Glutamatergic neuron (in vitro differentiated cells): ENCODE data around the gene PKP2. TPM values are rescaled to one million over a fixed set of nuclear protein-coding genes. Genes with fewer than 3 reads are reported as not detected.
A peak's percentile ranks its signal among the peaks of the same experiment; 100 is the strongest.

Source experiments
- DNase-seq: peaks from one replicate; pipeline ENCODE4 v3.0.0; 2022
- H3K27ac Mint-ChIP-seq: one replicate; pipeline ENCODE4 v1.8.0; 2020; ENCODE audit warnings: mild to moderate bottlenecking, mixed read lengths, inconsistent platforms; ENCODE audit not compliant: unreplicated experiment
- H3K27me3 Mint-ChIP-seq: one replicate; pipeline ENCODE4 v1.8.0; 2020; ENCODE audit warnings: mild to moderate bottlenecking, moderate library complexity, mixed read lengths, inconsistent platforms; ENCODE audit not compliant: unreplicated experiment
- H3K36me3 Mint-ChIP-seq: one replicate; pipeline ENCODE4 v1.8.0; 2020; ENCODE audit warnings: mild to moderate bottlenecking, mixed read lengths, inconsistent platforms; ENCODE audit not compliant: unreplicated experiment
- H3K4me1 Mint-ChIP-seq: one replicate; pipeline ENCODE4 v1.8.0; 2020; ENCODE audit warnings: mild to moderate bottlenecking, low read depth, mixed read lengths, inconsistent platforms; ENCODE audit not compliant: unreplicated experiment
- H3K4me3 Mint-ChIP-seq: one replicate; pipeline ENCODE4 v1.8.0; 2020; ENCODE audit warnings: mild to moderate bottlenecking, mixed read lengths, inconsistent platforms; ENCODE audit not compliant: unreplicated experiment
- H3K9me3 Mint-ChIP-seq: one replicate; pipeline ENCODE4 v1.8.0; 2020; ENCODE audit warnings: mild to moderate bottlenecking, moderate library complexity, mixed read lengths, inconsistent platforms; ENCODE audit not compliant: unreplicated experiment
- CTCF ChIP-seq: fragments of 200-600 bp; sonication (generic); IDR thresholded peaks from one replicate; pipeline ENCODE4 v1.5.0; 2021; ENCODE audit not compliant: partially characterized antibody, unreplicated experiment
- long read RNA-seq: library from polyadenylated mRNA; unstranded; transcript quantifications from one replicate; pipeline ENCODE4 v2.0.0, GENCODE V29; 2020; ENCODE audit not compliant: unreplicated experiment
- total RNA-seq: library from RNA; stranded (reverse); fragmentation: NEBNext Ultra II Directional; extraction: Animal tissue kit (Norgen Biotek cat#: 25700); gene quantifications from one replicate; pipeline ENCODE4 v1.2.1, GENCODE V29; 2021; ENCODE audit not compliant: unreplicated experiment

The PKP2 gene
- 2.5 TPM for total RNA-seq
- long read RNA-seq = 0 reads

GRCh38 chr12:32896432-32897280 lies at the start of gene PKP2:
PKP2 (minus strand) TSS chr12:32896777; CDS start chr12:32896731, 46 bp downstream.
- Mint-ChIP-seq H3K27me3 (peaks cover 4% of the 10 kb centered on the region), H3K4me1 (peaks cover 7% of the 10 kb centered on the region), H3K9me3 (peaks cover 2% of the 10 kb centered on the region), H3K4me3 (peak within 1 kb of the TSS; percentile 92), H3K36me3 (no peaks in the 10 kb centered on the region), H3K27ac (peak within 1 kb of the TSS; percentile 45)
- DNase-seq = peak; percentile 64
- no peak for TF ChIP-seq CTCF

- H3K4me3 Mint-ChIP-seq = no peak overlapping the region
- H3K4me1 Mint-ChIP-seq = no peaks in the 10 kb centered on the region
Observed at GRCh38 chr12:32944195-32944594, 47.6 kb upstream of the PKP2 start.

GRCh38 chr12:32939801-32940200 lies 43.2 kb upstream of the PKP2 start:
- TF ChIP-seq CTCF = no peak
- DNase-seq = no peak
- Mint-ChIP-seq H3K9me3 (peaks cover 4% of the 10 kb centered on the region), H3K27ac (no peak overlapping the region), H3K4me1 (no peaks in the 10 kb centered on the region), H3K27me3 (no peaks in the 10 kb centered on the region), H3K36me3 (no peaks in the 10 kb centered on the region), H3K4me3 (no peak overlapping the region)

More at GRCh38 chr12:32944195-32944594, 47.6 kb upstream of the PKP2 start:
- Mint-ChIP-seq H3K9me3 (no peaks in the 10 kb centered on the region), H3K36me3 (no peaks in the 10 kb centered on the region), H3K27me3 (no peaks in the 10 kb centered on the region), H3K27ac (no peak overlapping the region)
- no peak for TF ChIP-seq CTCF
- DNase-seq = no peak

- no peak overlapping the region for H3K27ac Mint-ChIP-seq
- H3K4me3 Mint-ChIP-seq = no peak overlapping the region
- no peak for DNase-seq
- no peaks in the 10 kb centered on the region for H3K4me1 Mint-ChIP-seq
- TF ChIP-seq CTCF = no peak
- no peaks in the 10 kb centered on the region for H3K9me3 Mint-ChIP-seq
- H3K27me3 Mint-ChIP-seq = no peaks in the 10 kb centered on the region
- no peaks in the 10 kb centered on the region for H3K36me3 Mint-ChIP-seq
Observed at GRCh38 chr12:32926963-32927362, 30.4 kb upstream of the PKP2 start.

GRCh38 chr12:32926356-32926755 lies 29.8 kb upstream of the PKP2 start:
- TF ChIP-seq CTCF = no peak
- no peak for DNase-seq
- H3K9me3 Mint-ChIP-seq = no peaks in the 10 kb centered on the region
- H3K36me3 Mint-ChIP-seq = no peaks in the 10 kb centered on the region
- H3K27ac Mint-ChIP-seq = no peak overlapping the region
- H3K27me3 Mint-ChIP-seq = no peaks in the 10 kb centered on the region
- H3K4me1 Mint-ChIP-seq = no peaks in the 10 kb centered on the region
- H3K4me3 Mint-ChIP-seq = no peak overlapping the region
